ENCODE results near the gene LYRM2. TPM values are rescaled to one million over a fixed set of nuclear protein-coding genes. Genes with fewer than 3 reads are reported as not detected.

Gene LYRM2
- total RNA-seq, 1 experiment from 2014 or later: 36.8 TPM

DNA sequence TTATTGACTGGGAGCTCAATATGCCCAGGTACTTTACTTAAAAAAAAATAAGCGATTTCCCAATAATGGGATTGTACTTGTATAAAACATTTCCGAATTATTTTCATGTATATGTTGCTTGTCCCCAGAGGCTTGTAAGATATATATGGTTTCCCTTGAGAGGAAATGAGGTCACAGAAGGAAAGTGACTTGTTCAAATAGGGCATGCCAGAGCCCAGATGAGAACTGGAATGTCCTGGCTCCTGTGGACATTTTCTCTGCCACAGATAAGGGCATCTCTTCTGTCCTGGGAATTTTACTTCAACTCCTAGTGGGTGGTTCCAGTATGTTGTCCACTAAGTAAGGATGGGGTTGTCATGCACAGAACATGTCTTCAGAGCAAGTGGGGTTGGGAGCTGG, 63.0 kb downstream of the LYRM2 start:
- Mint-ChIP-seq H3K4me3 (ENCODE audit: low read depth, unreplicated experiment) (no peak overlapping the region), H3K9me3 (ENCODE audit: low read depth, unreplicated experiment) (no peaks in the 10 kb centered on the region), H3K36me3 (ENCODE audit: insufficient read depth, unreplicated experiment) (peaks cover 5% of the 10 kb centered on the region), H3K4me1 (ENCODE audit: low read depth, unreplicated experiment) (peaks cover 9% of the 10 kb centered on the region), H3K27me3 (ENCODE audit: unreplicated experiment) (no peaks in the 10 kb centered on the region), H3K27ac (ENCODE audit: unreplicated experiment) (no peak overlapping the region)
- BruUV-seq (replicated peaks): no TSS peak
- DNase-seq: no peak
- TF ChIP-seq CTCF (IDR thresholded peaks at IDR 0.05; ENCODE audit: unreplicated experiment): no peak
- intact Hi-C loops (cut with micrococcal nuclease; ENCODE audit: unreplicated experiment): no loop called here
- CTCF ChIA-PET: interaction anchor here (0.6 kb wide), 1 partner anchor 26 kb away, joined by 3 read pairs; no protein-coding TSS in a partner anchor

DNA sequence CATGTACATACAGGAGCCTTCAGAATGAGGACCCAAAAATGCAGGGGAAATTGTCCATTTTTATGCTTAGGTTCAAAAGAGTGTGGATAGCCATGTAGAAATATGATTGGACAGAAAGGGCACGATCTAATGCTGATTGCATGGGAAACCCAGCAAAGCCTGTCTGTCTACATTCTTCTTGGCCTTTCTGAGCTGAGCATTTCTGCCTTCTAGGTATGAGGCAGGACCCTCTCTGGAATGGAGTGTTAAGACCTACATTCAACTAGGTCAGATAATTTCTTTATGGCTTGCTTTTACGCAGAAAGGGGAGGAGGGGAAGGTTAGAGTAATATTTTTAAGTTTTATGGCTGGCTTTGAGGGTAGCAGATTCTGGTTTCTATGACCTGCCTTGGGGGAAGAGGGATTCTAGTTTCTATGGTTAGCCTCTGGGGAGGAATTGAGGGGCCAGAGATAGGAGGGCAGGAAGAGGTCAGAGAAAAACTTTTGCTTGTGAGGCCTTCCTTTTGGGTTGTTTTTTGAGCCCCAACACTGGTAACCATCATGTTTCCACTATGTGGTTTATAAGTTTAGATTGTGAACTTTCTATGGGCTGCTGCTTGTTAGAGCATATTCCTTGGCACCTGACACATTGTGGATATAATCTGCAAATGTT, 63.5 kb downstream of the LYRM2 start:
- no TSS peak for BruUV-seq (replicated peaks)
- TF ChIP-seq CTCF (IDR thresholded peaks at IDR 0.05; ENCODE audit: unreplicated experiment): no peak
- Mint-ChIP-seq H3K36me3 (ENCODE audit: insufficient read depth, unreplicated experiment) (peaks cover 5% of the 10 kb centered on the region), H3K27me3 (ENCODE audit: unreplicated experiment) (no peaks in the 10 kb centered on the region), H3K4me3 (ENCODE audit: low read depth, unreplicated experiment) (no peak overlapping the region), H3K27ac (ENCODE audit: unreplicated experiment) (peak overlapping the region; percentile 8), H3K9me3 (ENCODE audit: low read depth, unreplicated experiment) (no peaks in the 10 kb centered on the region), H3K4me1 (ENCODE audit: low read depth, unreplicated experiment) (peaks cover 9% of the 10 kb centered on the region)
- peak; percentile 11 for DNase-seq
- CTCF ChIA-PET: interaction anchor here (0.6 kb wide), 1 partner anchor 25 kb away, joined by 3 read pairs; no protein-coding TSS in a partner anchor
- intact Hi-C loops (cut with micrococcal nuclease; ENCODE audit: unreplicated experiment): no loop called here

DNA sequence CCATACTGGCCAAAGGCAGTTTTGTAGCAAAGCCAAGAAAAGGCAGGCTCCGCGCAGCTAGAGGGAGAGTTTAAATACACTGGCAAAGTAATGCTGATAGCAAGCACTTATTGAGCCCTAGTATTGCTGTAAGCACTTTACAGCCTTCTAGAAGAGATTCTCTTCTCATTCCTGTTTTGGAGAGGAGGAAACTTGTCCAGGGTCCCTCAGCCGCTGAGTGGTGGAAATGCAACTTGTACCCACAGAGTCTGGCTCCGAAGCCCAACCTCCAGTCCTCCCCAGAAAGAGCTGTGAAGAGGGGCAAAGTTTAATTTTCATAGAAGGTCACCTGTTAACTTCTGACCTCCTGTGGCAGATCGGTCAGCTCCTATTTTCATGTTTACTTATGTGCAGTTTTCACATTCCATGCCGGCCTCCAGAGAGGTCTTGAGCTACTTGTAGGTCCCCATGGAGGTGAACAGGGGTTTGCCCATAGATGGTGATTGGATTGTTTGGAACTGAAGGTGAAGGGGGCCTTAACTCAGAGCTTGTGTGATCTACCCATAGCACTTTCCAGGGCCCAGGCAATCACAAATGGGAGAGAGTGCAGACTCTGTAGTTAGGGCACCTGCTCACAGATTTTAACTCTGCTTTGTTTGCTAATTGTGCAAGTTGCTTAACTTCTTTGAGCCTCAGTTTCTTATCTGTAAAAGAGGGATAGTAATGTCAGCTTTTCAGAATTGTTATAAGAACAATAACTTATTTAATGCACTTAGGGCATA, 70.7 kb downstream of the LYRM2 start:
- Mint-ChIP-seq H3K27ac (ENCODE audit: unreplicated experiment) (no peak overlapping the region), H3K9me3 (ENCODE audit: low read depth, unreplicated experiment) (no peaks in the 10 kb centered on the region), H3K4me3 (ENCODE audit: low read depth, unreplicated experiment) (no peak overlapping the region), H3K36me3 (ENCODE audit: insufficient read depth, unreplicated experiment) (no peaks in the 10 kb centered on the region), H3K27me3 (ENCODE audit: unreplicated experiment) (no peaks in the 10 kb centered on the region), H3K4me1 (ENCODE audit: low read depth, unreplicated experiment) (no peaks in the 10 kb centered on the region)
- TF ChIP-seq CTCF (IDR thresholded peaks at IDR 0.05; ENCODE audit: unreplicated experiment): no peak
- BruUV-seq (replicated peaks): no TSS peak
- DNase-seq: no peak
- CTCF ChIA-PET: no interaction called here
- intact Hi-C loops (cut with micrococcal nuclease; ENCODE audit: unreplicated experiment): no loop called here

DNA sequence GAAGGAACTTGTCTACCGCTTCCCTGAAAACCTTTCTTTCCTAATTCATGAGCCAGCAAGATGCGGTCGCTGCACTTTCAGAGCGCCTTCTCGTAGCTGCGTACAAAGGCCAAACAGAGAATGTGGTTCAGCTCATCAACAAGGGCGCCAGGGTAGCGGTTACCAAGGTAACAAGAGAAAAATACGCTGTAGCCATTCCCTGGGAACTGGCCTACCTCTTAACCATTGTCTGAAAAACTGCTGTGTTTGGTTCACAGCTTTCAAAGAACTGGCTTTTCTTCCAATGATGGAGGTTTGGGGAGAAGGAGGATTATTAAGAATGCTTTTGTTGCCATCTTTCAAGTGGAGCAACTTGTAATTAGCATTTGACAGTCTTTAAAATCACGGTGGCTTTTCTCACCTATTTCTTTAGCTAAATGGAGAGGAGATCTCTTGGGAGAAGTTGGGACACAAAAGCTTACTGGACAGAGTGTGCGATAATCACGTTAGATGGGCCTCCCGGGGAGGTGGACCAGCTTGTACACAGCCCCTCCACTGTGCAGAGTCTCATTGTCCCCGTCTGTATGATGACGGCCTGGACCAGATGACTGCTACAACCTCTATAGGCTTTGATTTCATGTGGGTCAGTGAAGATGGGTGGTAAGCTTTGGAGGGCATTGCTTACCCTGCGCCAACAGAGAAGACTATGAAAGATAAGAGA, 71.5 kb downstream of the LYRM2 start:
- intact Hi-C loops (cut with micrococcal nuclease; ENCODE audit: unreplicated experiment): no loop called here
- no peak overlapping the region for H3K27ac Mint-ChIP-seq (ENCODE audit: unreplicated experiment)
- H3K36me3 Mint-ChIP-seq (ENCODE audit: insufficient read depth, unreplicated experiment): no peaks in the 10 kb centered on the region
- H3K9me3 Mint-ChIP-seq (ENCODE audit: low read depth, unreplicated experiment): no peaks in the 10 kb centered on the region
- no peak for TF ChIP-seq CTCF (IDR thresholded peaks at IDR 0.05; ENCODE audit: unreplicated experiment)
- no peak overlapping the region for H3K4me3 Mint-ChIP-seq (ENCODE audit: low read depth, unreplicated experiment)
- no peaks in the 10 kb centered on the region for H3K27me3 Mint-ChIP-seq (ENCODE audit: unreplicated experiment)
- CTCF ChIA-PET: no interaction called here
- BruUV-seq (replicated peaks): no TSS peak
- no peak for DNase-seq
- no peaks in the 10 kb centered on the region for H3K4me1 Mint-ChIP-seq (ENCODE audit: low read depth, unreplicated experiment)

Measured in Calu3 (cell line).